ENCODE results near the gene CD99L2.

- peak; percentile 26 for TF ChIP-seq POLR2A (IDR thresholded peaks at IDR 0.05)
- TF ChIP-seq, protein P1, sequence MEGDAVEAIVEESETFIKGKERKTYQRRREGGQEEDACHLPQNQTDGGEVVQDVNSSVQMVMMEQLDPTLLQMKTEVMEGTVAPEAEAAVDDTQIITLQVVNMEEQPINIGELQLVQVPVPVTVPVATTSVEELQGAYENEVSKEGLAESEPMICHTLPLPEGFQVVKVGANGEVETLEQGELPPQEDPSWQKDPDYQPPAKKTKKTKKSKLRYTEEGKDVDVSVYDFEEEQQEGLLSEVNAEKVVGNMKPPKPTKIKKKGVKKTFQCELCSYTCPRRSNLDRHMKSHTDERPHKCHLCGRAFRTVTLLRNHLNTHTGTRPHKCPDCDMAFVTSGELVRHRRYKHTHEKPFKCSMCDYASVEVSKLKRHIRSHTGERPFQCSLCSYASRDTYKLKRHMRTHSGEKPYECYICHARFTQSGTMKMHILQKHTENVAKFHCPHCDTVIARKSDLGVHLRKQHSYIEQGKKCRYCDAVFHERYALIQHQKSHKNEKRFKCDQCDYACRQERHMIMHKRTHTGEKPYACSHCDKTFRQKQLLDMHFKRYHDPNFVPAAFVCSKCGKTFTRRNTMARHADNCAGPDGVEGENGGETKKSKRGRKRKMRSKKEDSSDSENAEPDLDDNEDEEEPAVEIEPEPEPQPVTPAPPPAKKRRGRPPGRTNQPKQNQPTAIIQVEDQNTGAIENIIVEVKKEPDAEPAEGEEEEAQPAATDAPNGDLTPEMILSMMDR (IDR thresholded peaks at IDR 0.05), result no peak
These were observed at the start of gene CD99L2 for GRCh38 chrX:150898343-150899190.
